COR-L47 (cell line): ENCODE results near the gene LCNL1.
A peak's percentile ranks its signal among the peaks of the same experiment; 100 is the strongest.

Experiments used
- DNase-seq: peaks from one replicate; lab custom pipeline; 2025; lab: John Stamatoyannopoulos, UW

LCNL1 gene

GRCh38 chr9:136947028-136947891, 35.5 kb upstream of the LCNL1 start:
- no peak for DNase-seq

GRCh38 chr9:136947955-136948510, 34.8 kb upstream of the LCNL1 start:
- DNase-seq: no peak

- DNase-seq: no peak
These were observed 33.5 kb upstream of the LCNL1 start for GRCh38 chr9:136949239-136949816.

- peak; percentile 95 for DNase-seq
These were observed 32.8 kb upstream of the LCNL1 start for GRCh38 chr9:136949817-136950655.

GRCh38 chr9:136950656-136951276, 32.0 kb upstream of the LCNL1 start:
- DNase-seq: no peak

- no peak for DNase-seq
These were observed 31.1 kb upstream of the LCNL1 start, which contains the start of gene LCN12 for GRCh38 chr9:136951541-136952320. Gene LCN12 (plus strand): TSS chr9:136952273. CDS start chr9:136952328, 55 bp downstream.

- no peak for DNase-seq
These were observed 30.4 kb upstream of the LCNL1 start for GRCh38 chr9:136952321-136952850.

GRCh38 chr9:136952876-136953770, 29.7 kb upstream of the LCNL1 start:
- DNase-seq: no peak

- no peak for DNase-seq
These were observed 29.0 kb upstream of the LCNL1 start for GRCh38 chr9:136953771-136954269.

GRCh38 chr9:136954270-136955083, 28.3 kb upstream of the LCNL1 start:
- no peak for DNase-seq

- DNase-seq: no peak
These were observed 27.4 kb upstream of the LCNL1 start for GRCh38 chr9:136955202-136955942.

- DNase-seq: no peak
These were observed 26.9 kb upstream of the LCNL1 start for GRCh38 chr9:136955943-136956335.

GRCh38 chr9:136956604-136957003, 26.2 kb upstream of the LCNL1 start:
- no peak for DNase-seq

- DNase-seq: no peak
These were observed 25.3 kb upstream of the LCNL1 start for GRCh38 chr9:136957461-136957860.

GRCh38 chr9:136957901-136958300, 24.9 kb upstream of the LCNL1 start:
- no peak for DNase-seq

- no peak for DNase-seq
These were observed 24.3 kb upstream of the LCNL1 start for GRCh38 chr9:136958473-136958872.

GRCh38 chr9:136958898-136959850, 23.6 kb upstream of the LCNL1 start:
- no peak for DNase-seq
